GM18861 (cell line): ENCODE results near the gene SPTBN5.
"Not testable (repeated sequence)": the region's sequence is repeated elsewhere in the genome, so short reads cannot be mapped to it uniquely, and the experiment has no call there.

Experiments used
- ATAC-seq: cut with Tn5 transposase; IDR thresholded peaks from one replicate; pipeline ENCODE4 v1.9.1; 2021; ENCODE audit not compliant: unreplicated experiment

The SPTBN5 gene

DNA sequence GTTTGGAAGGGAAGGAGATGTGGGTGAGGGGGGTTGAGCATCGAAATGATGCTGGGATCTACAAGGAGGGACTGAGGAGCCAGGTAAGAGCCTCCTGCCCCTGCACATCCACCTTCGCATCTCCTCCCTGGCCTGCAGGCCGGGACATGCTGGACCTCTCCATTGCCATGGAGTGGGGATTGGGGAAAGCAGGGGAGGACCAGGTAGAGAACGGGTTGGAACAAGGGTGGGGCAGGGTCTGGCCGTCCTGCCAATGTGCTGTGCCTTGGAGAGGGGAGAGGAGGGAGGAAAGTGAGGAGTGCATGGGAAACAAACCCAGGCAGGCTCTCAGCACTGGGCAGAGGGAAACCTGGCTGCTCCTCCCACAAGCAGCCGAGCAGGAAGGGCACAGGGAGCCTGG, 44.6 kb downstream of the SPTBN5 start:
- no peak for ATAC-seq

DNA sequence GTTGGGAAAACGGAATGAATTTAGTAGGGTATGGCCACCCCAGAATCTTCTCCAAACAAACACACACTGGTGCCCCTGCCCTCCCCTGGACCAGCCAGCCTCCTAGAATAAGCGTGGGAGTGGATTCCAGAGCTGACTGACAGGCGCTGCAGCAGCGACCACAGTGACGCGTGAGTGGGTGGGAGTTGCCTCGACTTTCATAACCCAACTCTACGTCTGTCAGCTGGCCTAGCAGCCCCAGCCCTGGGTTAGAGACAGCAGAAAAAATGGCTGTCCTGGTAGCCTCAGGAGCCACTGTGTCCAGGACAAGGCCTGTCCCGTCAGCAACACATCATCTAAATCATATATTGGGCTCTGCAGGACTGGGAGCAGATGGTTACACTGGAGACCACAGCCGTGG, 45.2 kb downstream of the SPTBN5 start:
- ATAC-seq: no peak

DNA sequence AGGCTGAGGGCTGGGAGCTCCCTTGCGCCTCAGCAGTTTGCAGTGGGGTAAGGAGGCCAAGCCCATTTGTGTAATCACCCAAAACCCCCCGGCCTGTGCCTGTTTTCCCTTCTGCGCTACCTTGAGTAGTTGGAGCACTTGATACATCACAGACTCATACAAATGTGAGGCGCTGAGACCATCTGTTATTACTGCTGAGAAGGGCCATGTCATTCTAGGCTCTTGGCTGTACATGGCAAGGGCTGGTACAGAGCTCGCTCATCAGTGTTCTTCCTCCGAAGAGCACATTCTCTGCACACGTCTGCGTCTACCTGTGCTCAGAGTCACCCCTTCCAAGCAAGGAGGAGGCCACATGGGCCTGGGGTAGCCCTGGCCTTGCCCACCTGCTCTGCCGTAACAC, 45.9 kb downstream of the SPTBN5 start:
- ATAC-seq: no peak

DNA sequence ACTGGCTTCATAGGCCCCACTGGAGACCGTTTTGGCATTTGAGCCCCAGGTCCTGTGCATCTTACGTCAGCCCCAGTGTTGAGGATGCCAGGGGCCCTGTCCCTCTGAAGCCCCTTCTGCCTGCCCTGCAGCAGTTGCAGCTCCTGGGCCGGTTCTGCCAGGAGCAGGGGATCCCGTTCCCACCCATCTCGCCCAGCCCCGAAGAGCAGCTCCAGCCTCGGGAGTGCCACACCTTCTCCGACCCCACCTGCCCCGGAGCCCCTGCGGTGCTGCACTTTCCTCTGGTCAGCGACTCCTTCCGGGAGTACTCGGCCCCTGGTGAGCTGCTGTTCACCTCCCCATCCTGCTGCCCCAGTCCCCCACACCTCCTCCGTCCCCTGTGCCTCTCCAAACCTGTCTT, 46.6 kb downstream of the SPTBN5 start:
- no peak for ATAC-seq

DNA sequence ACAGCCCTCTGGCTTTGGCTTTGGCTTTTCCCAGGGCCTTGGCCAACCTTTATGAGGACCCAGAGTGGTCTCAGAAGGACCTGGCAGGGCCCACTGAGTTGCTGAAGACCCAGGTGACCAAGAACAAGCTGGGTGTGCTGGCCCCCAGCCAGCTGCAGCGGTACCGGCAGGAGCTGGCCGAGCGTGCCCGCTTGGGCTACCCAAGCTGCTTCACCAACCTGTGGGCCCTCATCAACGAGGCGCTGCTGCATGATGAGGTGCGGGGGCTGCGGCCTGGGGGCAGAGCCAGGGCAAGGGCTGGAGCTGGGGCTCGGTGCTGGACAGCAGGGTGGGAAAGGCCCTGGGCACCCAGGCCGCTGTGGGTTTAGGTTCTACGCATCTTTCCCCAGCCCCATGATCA, 49.0 kb downstream of the SPTBN5 start:
- no peak for ATAC-seq

DNA sequence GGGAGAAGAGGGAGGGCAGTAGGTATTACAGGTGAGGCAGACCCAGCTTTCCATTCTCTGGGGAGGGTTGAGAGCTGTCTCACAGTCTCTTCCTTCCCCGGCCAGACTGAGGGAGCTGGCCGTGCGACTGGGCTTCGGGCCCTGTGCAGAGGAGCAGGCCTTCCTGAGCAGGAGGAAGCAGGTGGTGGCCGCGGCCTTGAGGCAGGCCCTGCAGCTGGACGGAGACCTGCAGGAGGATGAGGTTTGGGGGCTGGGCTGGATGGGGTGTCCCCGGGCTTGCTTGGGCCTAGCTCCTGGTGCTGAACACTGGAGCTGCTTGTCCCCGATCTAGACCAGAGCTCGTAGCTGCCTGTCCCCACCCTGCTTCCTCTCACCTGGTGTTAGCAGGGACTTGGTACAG, 50.3 kb downstream of the SPTBN5 start:
- no peak for ATAC-seq

DNA sequence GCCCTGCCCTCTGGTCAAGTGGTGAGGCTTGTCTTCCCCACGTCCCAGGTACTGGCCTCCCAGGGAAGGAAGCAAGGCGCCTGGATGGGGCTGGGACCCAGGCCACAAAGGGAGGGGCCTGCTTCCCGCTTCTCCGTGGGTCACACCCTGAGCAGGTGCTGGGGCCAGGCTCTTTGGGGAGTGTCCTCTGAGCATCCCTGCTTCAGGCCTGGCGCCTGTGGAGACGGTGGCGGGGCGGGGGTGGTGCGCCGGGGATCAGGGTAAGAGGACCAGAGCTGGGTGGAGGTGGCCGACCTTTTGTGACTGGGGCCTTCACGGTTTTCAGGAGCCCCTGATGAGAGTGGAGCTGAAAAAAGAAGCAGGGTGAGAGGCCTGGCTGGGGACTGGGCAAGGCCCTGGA, 51.6 kb downstream of the SPTBN5 start:
- ATAC-seq: no peak

DNA sequence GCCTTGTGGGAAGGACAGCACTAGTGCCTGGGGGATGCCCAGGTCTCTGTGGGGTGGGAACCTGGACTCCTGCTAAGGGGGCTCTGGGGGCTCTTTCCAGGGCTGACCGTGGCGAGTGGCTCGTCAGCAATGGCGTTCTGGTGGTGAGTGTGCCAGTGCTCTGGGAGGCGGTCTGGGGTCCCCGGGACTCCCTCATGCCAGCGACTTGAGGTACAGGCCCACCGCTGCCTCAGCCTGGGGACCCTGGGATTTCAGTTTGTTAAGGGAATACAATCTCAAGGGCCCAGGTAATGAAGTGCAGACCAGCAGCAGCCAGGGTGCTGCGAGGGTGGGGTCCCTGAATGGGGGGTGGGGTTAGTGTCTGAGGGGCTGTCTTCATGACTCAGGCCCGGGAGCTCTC, 52.7 kb downstream of the SPTBN5 start:
- ATAC-seq: no peak

DNA sequence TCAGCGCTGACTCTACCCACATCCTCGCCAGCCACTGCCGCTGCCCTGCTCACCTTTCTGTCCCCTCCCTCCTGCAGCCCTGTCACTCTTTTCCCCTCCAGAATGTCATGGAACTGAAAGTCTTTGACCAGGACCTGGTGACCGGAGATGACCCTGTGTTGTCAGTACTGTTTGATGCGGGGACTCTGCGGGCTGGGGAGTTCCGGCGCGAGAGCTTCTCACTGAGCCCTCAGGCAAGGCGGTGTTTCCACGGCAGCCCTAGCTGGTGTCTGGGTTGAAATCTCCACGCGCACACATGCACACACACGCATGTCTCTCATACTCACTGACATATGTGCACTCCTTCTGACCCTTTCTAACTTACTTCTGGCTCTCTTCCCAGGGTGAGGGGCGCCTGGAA, 53.2 kb downstream of the SPTBN5 start:
- no peak for ATAC-seq

DNA sequence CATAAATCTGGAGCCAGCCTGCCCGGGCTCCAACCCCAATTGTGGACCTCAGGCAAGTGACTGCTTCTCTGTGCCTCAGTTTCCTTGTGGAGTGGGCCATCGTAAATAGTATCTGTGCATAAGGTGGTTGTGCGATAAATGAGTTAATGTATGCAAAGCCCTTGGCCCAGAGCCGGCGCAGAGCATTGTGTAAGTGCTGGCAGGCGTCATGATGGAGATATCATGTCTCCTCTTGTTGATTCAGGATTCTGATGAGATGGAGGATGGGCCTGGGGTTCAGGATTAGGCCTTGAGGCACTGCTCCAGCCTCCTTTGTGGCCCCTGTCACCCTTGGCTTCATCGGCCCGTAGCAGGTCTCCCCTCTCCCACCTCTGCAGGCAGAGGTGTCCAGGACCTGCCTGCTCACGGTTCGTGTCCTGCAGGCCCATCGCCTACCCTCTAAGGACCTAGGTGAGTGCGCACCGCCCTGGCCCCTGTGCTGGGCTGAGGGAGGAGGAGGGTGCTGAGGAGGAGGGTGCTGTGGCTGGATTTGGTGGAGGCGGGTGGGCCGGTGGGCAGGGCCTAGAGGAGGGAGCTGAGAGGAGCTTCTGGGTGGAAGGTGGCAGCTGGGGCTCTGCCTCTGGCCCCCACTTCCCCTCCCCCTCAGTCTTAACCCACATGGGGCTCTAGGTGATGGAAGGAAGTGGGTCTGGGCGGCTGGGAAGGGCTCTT, 53.9 kb downstream of the SPTBN5 start:
- ATAC-seq: no peak

DNA sequence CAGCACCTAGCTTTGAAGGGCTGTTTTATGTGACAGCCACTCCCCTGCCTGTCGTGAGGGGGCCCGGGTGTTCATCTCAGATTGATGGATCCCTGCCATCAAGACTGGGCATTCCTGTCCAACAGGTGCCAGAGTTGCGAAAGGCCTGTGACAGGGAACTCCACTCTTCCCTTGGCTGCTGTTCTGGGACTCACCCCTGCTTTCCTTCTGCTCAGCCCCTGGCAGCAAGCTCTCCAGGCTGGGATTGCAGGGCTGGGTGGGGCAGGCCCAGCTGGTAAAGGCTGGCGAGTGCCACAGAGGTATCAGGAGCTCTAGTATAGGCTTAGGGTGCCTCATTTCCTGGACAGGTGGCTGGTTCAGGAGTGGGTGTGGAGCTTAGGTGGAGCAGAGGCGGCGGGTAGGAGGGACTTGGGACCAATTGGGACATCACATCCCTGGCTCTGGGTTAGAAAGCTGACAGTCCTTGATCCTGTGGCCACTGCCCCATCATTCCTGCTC, 55.4 kb downstream of the SPTBN5 start, which contains the start of gene PLA2G4B:
Gene PLA2G4B, plus strand, starts transcription at position 448 of the 498 bp plus-strand sequence. CDS start 67 bp downstream, outside the sequence.
- no peak for ATAC-seq

DNA sequence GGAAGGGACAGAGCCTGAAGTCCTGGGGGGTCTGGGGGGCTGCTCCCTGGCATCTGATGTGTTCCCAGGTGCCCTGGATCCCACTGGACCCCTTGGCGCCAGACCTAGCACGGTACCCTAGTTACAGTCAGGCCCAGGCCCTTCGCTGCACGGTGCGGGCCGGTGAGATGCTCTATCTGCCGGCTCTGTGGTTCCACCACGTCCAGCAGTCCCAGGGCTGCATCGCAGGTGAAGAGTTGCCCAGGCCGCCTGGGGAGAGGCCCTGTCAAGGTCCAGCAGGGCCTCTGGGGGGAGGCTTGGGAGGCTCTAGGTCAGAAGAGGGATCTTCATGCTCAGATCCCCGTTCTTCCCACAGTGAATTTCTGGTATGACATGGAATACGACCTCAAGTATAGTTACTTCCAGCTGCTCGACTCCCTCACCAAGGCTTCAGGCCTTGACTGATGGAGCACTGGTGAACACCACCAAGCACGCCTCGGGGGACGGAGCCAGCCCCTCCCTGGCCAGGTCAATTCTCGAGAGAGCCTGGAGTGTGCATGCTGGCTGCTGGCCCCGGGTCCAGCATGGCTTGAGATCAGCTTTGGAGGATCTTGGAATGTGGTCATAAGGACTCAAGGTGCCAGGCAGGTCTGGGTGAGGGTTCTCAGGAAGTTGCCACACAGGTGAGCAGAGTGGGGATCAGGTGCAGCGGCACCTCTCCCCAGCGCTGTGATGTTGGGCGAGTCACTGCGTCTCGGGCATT, 57.0 kb downstream of the SPTBN5 start:
- ATAC-seq: no peak

DNA sequence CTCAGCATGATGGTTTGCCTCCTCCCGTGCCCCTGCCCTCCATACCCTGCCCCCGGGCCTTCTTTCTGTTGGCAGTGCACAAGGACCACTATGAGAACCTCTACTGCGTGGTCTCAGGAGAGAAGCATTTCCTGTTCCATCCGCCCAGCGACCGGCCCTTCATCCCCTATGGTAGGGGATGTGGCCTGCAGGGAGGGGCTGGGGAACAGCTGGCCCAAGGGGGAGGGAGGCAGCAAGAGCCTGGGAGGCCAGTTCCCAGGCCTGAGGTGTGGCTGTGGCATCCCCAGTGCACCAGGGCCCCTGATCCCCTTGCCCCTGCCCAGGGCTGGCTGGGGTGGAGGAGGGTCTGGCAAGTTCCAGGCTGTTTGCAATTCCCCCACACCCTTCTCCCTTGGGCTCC, 57.8 kb downstream of the SPTBN5 start:
- ATAC-seq: no peak

DNA sequence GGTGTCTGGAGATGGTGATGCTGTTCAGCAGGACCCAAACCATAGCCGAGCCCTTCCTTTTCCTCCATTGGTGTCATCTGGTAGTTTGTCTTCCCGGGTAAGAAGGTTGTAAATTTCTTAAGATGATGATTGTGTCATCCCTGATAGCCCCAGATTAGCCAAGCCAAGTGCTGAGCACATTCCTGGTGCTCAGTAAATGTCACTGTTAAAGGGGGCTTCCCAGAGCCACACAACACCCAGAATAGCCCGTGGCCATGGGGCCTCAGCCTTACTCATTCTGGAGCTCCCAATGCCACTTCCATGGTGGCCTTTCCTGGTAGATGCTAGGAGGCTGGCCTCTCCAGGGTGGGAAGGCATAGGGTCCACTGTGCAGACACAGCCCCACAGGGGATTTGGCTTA, 59.8 kb downstream of the SPTBN5 start:
- ATAC-seq: no peak

DNA sequence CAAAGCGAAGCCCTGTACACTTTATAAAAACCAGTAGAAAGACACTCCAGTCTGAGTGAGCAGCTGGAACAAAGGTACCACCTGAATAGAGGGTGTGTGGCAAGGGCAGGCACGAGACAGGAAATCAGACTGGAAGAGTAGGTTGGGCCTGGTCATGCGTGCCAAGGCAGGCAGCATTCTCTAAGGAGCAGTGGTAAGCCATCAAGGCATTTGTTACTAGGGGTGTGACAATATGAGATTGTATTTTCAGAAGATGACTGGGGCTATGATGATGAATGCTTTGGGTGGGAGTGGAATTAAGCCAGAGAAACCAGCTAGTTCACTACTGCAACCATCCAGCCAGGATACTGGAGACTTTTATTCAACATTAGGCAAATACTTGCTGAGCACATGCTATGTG, 61.0 kb downstream of the SPTBN5 start:
- no peak for ATAC-seq

DNA sequence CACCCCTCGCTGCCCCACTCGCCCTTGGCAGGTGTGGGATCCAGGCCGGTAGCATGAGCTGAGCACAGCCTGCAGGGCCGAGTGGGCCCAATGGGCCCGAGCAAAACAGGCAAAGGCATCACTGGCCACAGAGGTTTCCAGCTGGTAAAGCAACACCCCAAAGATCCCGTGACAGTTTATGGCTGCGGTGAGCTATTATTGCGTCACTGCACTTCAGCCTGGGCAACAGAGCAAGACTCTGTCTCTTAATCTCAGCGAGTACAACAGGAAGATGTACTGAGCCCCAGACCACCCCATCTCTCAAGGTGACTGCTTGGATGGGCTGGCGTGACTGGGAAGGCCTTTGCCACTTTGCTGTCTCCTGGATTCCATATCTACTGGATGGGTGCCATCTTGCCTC, 61.6 kb downstream of the SPTBN5 start:
- no peak for ATAC-seq

DNA sequence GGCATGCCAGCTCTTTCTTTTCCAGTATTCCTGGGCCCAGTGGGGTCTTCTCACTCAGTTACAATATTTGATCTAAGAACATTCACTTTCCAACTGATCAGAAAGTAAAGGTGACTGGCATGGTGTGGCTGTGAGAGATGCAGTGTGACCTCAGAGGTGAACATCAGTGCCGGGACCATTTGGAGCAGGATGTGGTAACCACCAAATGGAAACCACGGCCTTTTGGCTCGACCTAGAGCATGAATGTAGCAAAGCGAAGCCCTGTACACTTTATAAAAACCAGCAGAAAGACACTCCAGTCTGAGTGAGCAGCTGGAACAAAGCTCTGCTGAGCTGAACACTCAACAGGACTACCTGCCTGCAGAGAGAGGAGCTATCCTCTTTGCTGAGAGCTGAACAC, 62.6 kb downstream of the SPTBN5 start:
- ATAC-seq: not testable (repeated sequence)

DNA sequence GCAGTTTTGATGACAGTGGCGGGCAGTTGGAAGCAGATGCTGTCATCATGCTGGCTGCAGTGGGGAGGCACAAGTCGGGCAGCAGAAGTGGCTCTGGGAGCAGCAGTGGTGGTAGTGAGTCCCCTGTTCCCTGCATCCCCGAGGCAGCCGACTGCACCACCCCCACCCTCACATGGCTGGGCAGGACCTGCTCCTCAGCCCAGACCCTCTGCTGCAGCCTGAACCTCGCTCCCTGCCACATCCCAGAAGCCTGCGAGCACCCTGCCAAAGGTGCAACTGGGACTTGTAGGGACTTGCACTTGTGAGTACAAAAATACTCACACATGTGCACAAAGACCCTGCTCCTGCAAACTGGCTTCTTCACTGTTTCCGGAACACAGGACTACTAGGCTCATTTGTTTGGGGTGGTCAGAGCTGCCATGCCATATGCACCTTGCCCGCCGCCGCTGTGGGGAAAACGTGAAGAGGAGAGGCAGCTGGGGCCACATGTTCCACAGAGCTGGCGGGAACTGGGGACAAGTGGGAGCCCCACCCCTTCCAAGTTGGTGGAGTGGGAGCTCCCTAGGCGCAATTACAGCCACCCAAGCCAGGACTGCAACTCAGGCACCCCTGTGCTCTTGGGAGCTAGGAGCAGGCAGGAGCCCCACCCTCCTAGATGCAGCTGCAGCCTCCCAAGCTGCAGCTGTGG, 63.8 kb downstream of the SPTBN5 start:
- ATAC-seq: no peak

DNA sequence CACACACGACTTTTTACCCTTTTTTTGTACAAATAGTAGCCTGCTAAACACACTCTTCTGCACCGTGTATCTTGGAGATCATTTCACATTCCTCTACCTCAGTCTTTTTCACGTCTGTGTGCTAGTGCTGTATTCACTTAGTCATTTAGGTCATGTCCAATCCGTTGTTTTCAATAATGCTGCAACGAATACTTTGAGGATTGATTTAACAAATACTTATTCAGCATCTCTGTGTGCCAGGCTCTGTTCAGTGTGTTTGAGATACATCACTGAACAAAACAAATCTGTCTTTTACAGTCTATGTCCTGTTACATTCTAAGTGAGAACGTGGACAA, 65.1 kb downstream of the SPTBN5 start:
- ATAC-seq: no peak

DNA sequence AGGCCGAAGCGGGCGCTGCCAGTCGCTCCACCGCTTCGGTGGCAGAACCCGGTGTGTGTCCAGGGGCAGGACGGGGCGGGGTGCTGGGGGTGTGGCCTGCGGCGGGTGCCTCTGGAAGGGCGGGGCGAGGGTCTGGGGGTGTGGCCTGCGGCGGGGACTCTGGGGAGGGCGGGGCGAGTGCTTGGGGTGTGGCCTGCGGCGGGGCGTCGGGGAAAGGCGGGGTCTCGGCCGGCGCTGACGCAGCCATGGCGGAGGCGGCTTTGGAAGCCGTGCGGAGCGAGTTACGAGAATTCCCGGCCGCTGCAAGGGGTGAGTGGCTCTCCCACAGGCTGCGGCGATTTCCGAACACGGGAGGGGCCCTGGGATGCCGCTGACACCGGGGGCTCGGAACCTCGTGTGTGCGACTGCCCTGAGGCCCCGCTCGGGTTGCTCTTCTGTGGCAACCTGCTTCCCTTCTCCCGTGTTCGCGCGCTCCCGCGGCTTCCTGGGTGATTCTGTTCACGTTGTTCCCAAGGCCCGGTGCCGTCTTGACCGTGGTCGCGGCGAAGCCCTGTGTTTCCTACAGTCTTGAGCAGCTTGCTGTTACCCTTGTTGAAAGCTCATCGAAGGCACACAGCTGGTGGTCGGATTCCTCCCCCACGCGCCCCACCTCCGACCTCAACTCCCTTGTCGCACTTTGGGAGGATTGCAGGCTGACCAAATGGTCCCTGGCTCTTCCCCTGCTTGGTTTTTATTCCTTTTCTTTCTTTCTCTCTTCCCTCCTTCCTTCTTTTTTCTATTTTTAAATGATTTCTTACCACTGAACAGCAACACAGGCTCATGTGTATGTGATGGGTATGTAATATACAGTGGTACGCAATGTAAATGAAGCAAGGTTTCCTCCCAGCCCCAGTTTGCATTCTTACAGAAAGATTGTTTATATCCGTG, 65.7 kb downstream of the SPTBN5 start, which contains the start of gene JMJD7:
Gene JMJD7, plus strand, starts transcription at position 213 of the 927 bp plus-strand sequence. Its CDS starts 33 bp downstream, at position 246.
- ATAC-seq: peak; percentile 40
